A673 (cell line): ENCODE results near the gene CIP2A. TPM values are rescaled to one million over a fixed set of nuclear protein-coding genes. Genes with fewer than 3 reads are reported as not detected.
"Not testable (repeated sequence)": the region's sequence is repeated elsewhere in the genome, so short reads cannot be mapped to it uniquely, and the experiment has no call there.

ENCODE experiments used
- BruUV-seq: library from RNA; stranded (reverse); fragments of 400-500 nt; replicated peaks from 2 replicates; lab custom pipeline; 2021; lab: Mats Ljungman, UMichigan
- CTCF ChIA-PET: fragments of 300-600 bp; sonication (Branson Sonifier 250); formaldehyde crosslinking; loops from one replicate; lab custom pipeline; 2022; ENCODE audit warnings: antibody characterized with exemption; lab: Charles Lee
- POLR2A ChIA-PET: fragments of 300-600 bp; sonication (Branson Sonifier 250); formaldehyde crosslinking; loops from one replicate; lab custom pipeline; 2022; ENCODE audit warnings: antibody characterized with exemption; ENCODE audit not compliant: low non-redundant PET; lab: Charles Lee
- DNase-seq: peaks from one replicate; pipeline ENCODE4 v3.0.0-alpha.2; 2015; ENCODE audit warnings: low spot score
- H3K27ac ChIP-seq: fragments of 200-600 bp; sonication (generic); 2 replicates; pipeline ENCODE4 v1.5.1; 2016; ENCODE audit warnings: mixed run types, low read depth, mild to moderate bottlenecking, mixed read lengths, antibody characterized with exemption, low read length; ENCODE audit not compliant: poor library complexity, severe bottlenecking
- H3K27me3 ChIP-seq: fragments of 200-600 bp; sonication (generic); replicated peaks from 2 replicates; pipeline ENCODE4 v1.6.1; 2017; ENCODE audit warnings: mixed run types, low read depth, mild to moderate bottlenecking, mixed read lengths, antibody characterized with exemption, low read length; ENCODE audit not compliant: insufficient read depth, poor library complexity
- H3K36me3 ChIP-seq: fragments of 200-600 bp; sonication (generic); 2 replicates; pipeline ENCODE4 v1.6.1; 2016; ENCODE audit warnings: mixed run types, mild to moderate bottlenecking, mixed read lengths, antibody characterized with exemption, low read length; ENCODE audit not compliant: insufficient read depth, poor library complexity, severe bottlenecking
- H3K4me1 ChIP-seq: fragments of 200-600 bp; sonication (generic); 2 replicates; pipeline ENCODE4 v1.6.1; 2017; ENCODE audit warnings: mixed run types, mild to moderate bottlenecking, mixed read lengths, antibody characterized with exemption, low read length; ENCODE audit not compliant: insufficient read depth, poor library complexity, severe bottlenecking
- H3K4me3 ChIP-seq: fragments of 200-600 bp; sonication (generic); 2 replicates; pipeline ENCODE4 v1.5.1; 2016; ENCODE audit warnings: low read depth, mixed run types, mild to moderate bottlenecking, mixed read lengths, low read length; ENCODE audit not compliant: poor library complexity, severe bottlenecking
- H3K9me3 ChIP-seq: fragments of 200-600 bp; sonication (generic); 2 replicates; pipeline ENCODE4 v1.6.1; 2016; ENCODE audit warnings: mixed run types, low read depth, mild to moderate bottlenecking, mixed read lengths, antibody characterized with exemption, low read length; ENCODE audit not compliant: poor library complexity, severe bottlenecking
- CTCF ChIP-seq: fragments of 300-800, 200-600 bp; sonication (generic); conservative IDR thresholded peaks from 2 replicates; pipeline ENCODE4 v1.5.1; 2017; ENCODE audit warnings: low read depth, mild to moderate bottlenecking, antibody characterized with exemption, low read length, moderate library complexity, mixed read lengths
- EZH2 ChIP-seq: fragments of 200-600 bp; sonication (generic); IDR thresholded peaks from 2 replicates; pipeline ENCODE4 v1.6.1; 2017; ENCODE audit warnings: borderline replicate concordance, low read depth, mild to moderate bottlenecking, mixed read lengths, antibody characterized with exemption, low read length; ENCODE audit not compliant: poor library complexity, severe bottlenecking
- intact Hi-C: fragments of 100-400 bp; cut with micrococcal nuclease; formaldehyde crosslinking; loops from one replicate; pipeline ENCODE4 v1.10.0; 2022; ENCODE audit not compliant: unreplicated experiment
- total RNA-seq: library from RNA; stranded (reverse); gene quantifications from 2 replicates; pipeline ENCODE4 v1.2.3, GENCODE V29; 2021

CIP2A gene
- total RNA-seq, 1 experiment from 2014 or later, result 68.4 TPM

GRCh38 chr3:108620250-108620649 lies 31.0 kb upstream of the CIP2A start:
- POLR2A ChIA-PET, result no interaction called here

GRCh38 chr3:108616090-108616489 lies 26.9 kb upstream of the CIP2A start:
- intact Hi-C loops, H3K9me3 ChIP-seq, H3K27me3 ChIP-seq, H3K4me3 ChIP-seq, H3K4me1 ChIP-seq, DNase-seq, POLR2A ChIA-PET, CTCF ChIA-PET, BruUV-seq, H3K27ac ChIP-seq, H3K36me3 ChIP-seq: not testable (repeated sequence)

More at GRCh38 chr3:108620250-108620649, 31.0 kb upstream of the CIP2A start:
- intact Hi-C loops, result no loop called here
- Histone ChIP-seq H3K9me3 (no peaks in the 10 kb centered on the region), H3K27me3 (no peaks in the 10 kb centered on the region), H3K4me1 (no peaks in the 10 kb centered on the region), H3K4me3 (no peak overlapping the region), H3K36me3 (no peaks in the 10 kb centered on the region), H3K27ac (no peak overlapping the region)
- TF ChIP-seq CTCF (no peak), EZH2 (no peak)
- CTCF ChIA-PET, result no interaction called here
- no peak for DNase-seq
- no TSS peak for BruUV-seq

- H3K36me3 ChIP-seq, result no peaks in the 10 kb centered on the region
- no peak for TF ChIP-seq EZH2
- no peak for TF ChIP-seq CTCF
- H3K9me3 ChIP-seq, result no peaks in the 10 kb centered on the region
- no peaks in the 10 kb centered on the region for H3K4me1 ChIP-seq
- ChIA-PET CTCF (no interaction called here), POLR2A (no interaction called here)
- no peak overlapping the region for H3K4me3 ChIP-seq
- H3K27me3 ChIP-seq, result no peaks in the 10 kb centered on the region
- intact Hi-C loops, result no loop called here
- BruUV-seq, result no TSS peak
- no peak overlapping the region for H3K27ac ChIP-seq
- DNase-seq, result no peak
These were observed 21.4 kb upstream of the CIP2A start for GRCh38 chr3:108610651-108611050.

- POLR2A ChIA-PET, result no interaction called here
- Histone ChIP-seq H3K4me1 (no peaks in the 10 kb centered on the region), H3K27ac (no peak overlapping the region), H3K4me3 (no peak overlapping the region), H3K9me3 (no peaks in the 10 kb centered on the region), H3K27me3 (no peaks in the 10 kb centered on the region), H3K36me3 (no peaks in the 10 kb centered on the region)
- no peak for DNase-seq
- TF ChIP-seq CTCF, result no peak
- TF ChIP-seq EZH2, result no peak
- intact Hi-C loops, result no loop called here
- BruUV-seq, result no TSS peak
- CTCF ChIA-PET, result no interaction called here
These were observed 19.5 kb upstream of the CIP2A start for GRCh38 chr3:108608750-108609149.
